DOHH2 (cell line): ENCODE data around the gene C4orf51.
"Not testable (repeated sequence)": the region's sequence is repeated elsewhere in the genome, so short reads cannot be mapped to it uniquely, and the experiment has no call there.

Experiments used
- H3F3A ChIP-seq: fragments of 200-600 bp; sonication (generic), shearing (Covaris generic); 2 replicates; pipeline ENCODE4 v1.6.0; 2016; ENCODE audit warnings: antibody characterized with exemption, mild to moderate bottlenecking; ENCODE audit not compliant: control insufficient read depth, insufficient read depth
- H3K27ac ChIP-seq: fragments of 200-600 bp; sonication (generic); 2 replicates; pipeline ENCODE4 v1.5.1; 2014; ENCODE audit warnings: low read depth, mild to moderate bottlenecking, low read length, moderate library complexity
- H3K27me3 ChIP-seq: fragments of 200-600 bp; sonication (generic); 2 replicates; pipeline ENCODE4 v1.6.1; 2014; ENCODE audit warnings: mild to moderate bottlenecking, low read length, mixed read lengths; ENCODE audit not compliant: control insufficient read depth
- H3K36me3 ChIP-seq: fragments of 200-600 bp; sonication (generic); 2 replicates; pipeline ENCODE4 v1.6.1; 2014; ENCODE audit warnings: mild to moderate bottlenecking, low read length, moderate library complexity, mixed read lengths; ENCODE audit not compliant: control insufficient read depth
- H3K4me1 ChIP-seq: fragments of 200-600 bp; sonication (generic); 2 replicates; pipeline ENCODE4 v1.6.1; 2014; ENCODE audit warnings: mild to moderate bottlenecking, low read length, mixed read lengths; ENCODE audit not compliant: control insufficient read depth
- H3K4me2 ChIP-seq: fragments of 200-600 bp; sonication (generic); 2 replicates; pipeline ENCODE4 v1.6.0; 2014; ENCODE audit warnings: mild to moderate bottlenecking, low read length, moderate library complexity
- H3K4me3 ChIP-seq: fragments of 200-600 bp; sonication (generic); 2 replicates; pipeline ENCODE4 v1.5.1; 2014; ENCODE audit warnings: mild to moderate bottlenecking, low read length, mixed read lengths
- H3K79me2 ChIP-seq: fragments of 200-600 bp; sonication (generic); 2 replicates; pipeline ENCODE4 v1.6.1; 2014; ENCODE audit warnings: mild to moderate bottlenecking, low read length, mixed read lengths; ENCODE audit not compliant: control insufficient read depth
- H3K9me2 ChIP-seq: fragments of 200-600 bp; sonication (generic); replicated peaks from 2 replicates; pipeline ENCODE4 v1.6.1; 2014; ENCODE audit warnings: mild to moderate bottlenecking, low read length, mixed read lengths; ENCODE audit not compliant: control insufficient read depth
- H3K9me3 ChIP-seq: fragments of 200-600 bp; sonication (generic); 2 replicates; pipeline ENCODE4 v1.6.1; 2014; ENCODE audit warnings: antibody characterized with exemption, low read length, mixed read lengths; ENCODE audit not compliant: control insufficient read depth, insufficient read depth
- H4K20me1 ChIP-seq: fragments of 200-600 bp; sonication (generic); 2 replicates; pipeline ENCODE4 v1.6.0; 2014; ENCODE audit warnings: low read depth, mild to moderate bottlenecking, antibody characterized with exemption, low read length, moderate library complexity; ENCODE audit not compliant: control insufficient read depth, insufficient read depth
- EZH2phosphoT487 ChIP-seq: fragments of 200-600 bp; sonication (generic); IDR thresholded peaks from 2 replicates; pipeline ENCODE4 v1.6.1; 2017; ENCODE audit warnings: borderline replicate concordance, mild to moderate bottlenecking, antibody characterized with exemption, low read length, moderate library complexity, mixed read lengths
- TF ChIP-seq, protein P1 (sequence below): fragments of 200-600 bp; sonication (generic); IDR thresholded peaks from one replicate; pipeline ENCODE4 v1.5.1; 2014; ENCODE audit warnings: antibody characterized with exemption, mild to moderate bottlenecking, low read depth, low read length; ENCODE audit not compliant: poor library complexity, severe bottlenecking

Gene C4orf51

DNA sequence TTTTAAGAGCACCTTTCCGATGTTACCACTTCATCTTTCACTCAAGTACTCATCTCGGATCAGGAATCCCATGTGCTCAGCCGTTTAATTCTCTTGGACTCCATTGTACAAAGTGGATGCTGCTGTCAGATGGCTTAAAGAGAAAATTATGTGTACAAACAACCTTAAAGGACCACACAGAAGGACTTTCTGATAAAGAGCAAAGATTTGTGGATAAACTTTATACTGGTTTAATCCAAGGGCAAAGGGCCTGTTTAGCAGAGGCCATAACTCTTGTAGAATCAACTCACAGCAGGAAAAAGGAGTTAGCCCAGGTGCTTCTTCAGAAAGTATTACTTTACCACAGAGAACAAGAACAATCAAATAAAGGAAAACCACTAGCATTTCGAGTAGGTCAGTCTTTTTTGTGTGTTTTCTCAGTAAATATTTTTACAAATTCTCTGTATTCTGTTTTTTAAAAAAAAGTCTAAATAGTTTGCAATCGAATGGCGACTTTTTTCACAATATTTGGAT, 40.7 kb upstream of the C4orf51 start:
- H3K27me3 ChIP-seq = no peaks in the 10 kb centered on the region
- H3K79me2 ChIP-seq = no peaks in the 10 kb centered on the region
- no peak overlapping the region for H3K4me3 ChIP-seq
- TF ChIP-seq, protein P1, sequence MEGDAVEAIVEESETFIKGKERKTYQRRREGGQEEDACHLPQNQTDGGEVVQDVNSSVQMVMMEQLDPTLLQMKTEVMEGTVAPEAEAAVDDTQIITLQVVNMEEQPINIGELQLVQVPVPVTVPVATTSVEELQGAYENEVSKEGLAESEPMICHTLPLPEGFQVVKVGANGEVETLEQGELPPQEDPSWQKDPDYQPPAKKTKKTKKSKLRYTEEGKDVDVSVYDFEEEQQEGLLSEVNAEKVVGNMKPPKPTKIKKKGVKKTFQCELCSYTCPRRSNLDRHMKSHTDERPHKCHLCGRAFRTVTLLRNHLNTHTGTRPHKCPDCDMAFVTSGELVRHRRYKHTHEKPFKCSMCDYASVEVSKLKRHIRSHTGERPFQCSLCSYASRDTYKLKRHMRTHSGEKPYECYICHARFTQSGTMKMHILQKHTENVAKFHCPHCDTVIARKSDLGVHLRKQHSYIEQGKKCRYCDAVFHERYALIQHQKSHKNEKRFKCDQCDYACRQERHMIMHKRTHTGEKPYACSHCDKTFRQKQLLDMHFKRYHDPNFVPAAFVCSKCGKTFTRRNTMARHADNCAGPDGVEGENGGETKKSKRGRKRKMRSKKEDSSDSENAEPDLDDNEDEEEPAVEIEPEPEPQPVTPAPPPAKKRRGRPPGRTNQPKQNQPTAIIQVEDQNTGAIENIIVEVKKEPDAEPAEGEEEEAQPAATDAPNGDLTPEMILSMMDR = no peak
- no peak for TF ChIP-seq EZH2phosphoT487
- H3F3A ChIP-seq = no peaks in the 10 kb centered on the region
- H3K9me2 ChIP-seq = no peaks in the 10 kb centered on the region
- no peaks in the 10 kb centered on the region for H3K9me3 ChIP-seq
- no peak overlapping the region for H3K4me2 ChIP-seq
- H3K27ac ChIP-seq = no peak overlapping the region
- H3K36me3 ChIP-seq = 0 out of 2 replicates have a peak, but pooled peaks cover 2% of the 10 kb centered on the region
- no peaks in the 10 kb centered on the region for H4K20me1 ChIP-seq
- H3K4me1 ChIP-seq = peaks cover 8% of the 10 kb centered on the region

DNA sequence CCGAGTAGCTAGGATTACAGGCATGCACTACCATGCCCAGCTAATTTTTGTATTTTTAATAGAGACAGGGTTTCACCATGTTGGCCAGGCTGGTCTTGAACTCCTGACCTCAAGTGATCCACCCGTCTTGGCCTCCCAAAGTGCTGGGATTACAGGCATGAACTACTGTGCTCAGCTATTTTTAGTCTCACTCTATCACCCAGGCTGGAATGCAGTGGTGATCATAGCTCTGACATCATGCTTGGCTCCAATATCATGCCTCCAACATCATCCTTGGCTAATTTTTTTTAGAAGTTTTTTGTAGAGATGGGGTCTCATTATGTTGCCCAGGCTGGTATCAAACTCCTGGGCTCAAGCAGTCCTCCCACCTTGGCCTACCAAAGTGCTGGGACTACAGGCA, 39.7 kb upstream of the C4orf51 start:
- H3K4me3 ChIP-seq, H3K27ac ChIP-seq, H3K4me2 ChIP-seq, H3K79me2 ChIP-seq, H4K20me1 ChIP-seq, H3K4me1 ChIP-seq, H3K9me2 ChIP-seq, H3K27me3 ChIP-seq, H3K9me3 ChIP-seq, H3K36me3 ChIP-seq, H3F3A ChIP-seq: not testable (repeated sequence)

DNA sequence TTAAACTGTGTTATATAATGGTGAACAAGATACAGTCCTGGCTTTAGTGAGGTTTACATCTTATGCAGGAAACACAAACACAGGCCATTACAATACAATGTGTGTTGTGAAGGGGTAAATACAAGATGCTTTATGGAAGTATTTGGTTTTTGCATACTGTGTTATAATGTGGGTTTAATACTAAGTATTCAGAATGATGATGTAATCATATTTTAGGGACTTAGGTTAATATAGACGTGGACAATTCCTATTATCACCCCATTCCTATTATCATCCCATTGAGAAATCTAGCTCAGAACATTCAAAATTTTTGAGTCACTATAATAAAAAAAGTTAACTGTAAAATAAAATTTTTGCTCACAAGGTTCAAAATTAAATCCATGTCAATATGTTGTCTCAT, 36.7 kb upstream of the C4orf51 start:
- Histone ChIP-seq H3K79me2 (no peaks in the 10 kb centered on the region), H3K36me3 (0 out of 2 replicates have a peak, but pooled peaks cover 2% of the 10 kb centered on the region), H3K4me1 (peaks cover 8% of the 10 kb centered on the region), H3K27ac (no peak overlapping the region), H4K20me1 (no peaks in the 10 kb centered on the region), H3K4me3 (no peak overlapping the region), H3F3A (no peaks in the 10 kb centered on the region), H3K4me2 (no peak overlapping the region), H3K9me2 (no peaks in the 10 kb centered on the region), H3K27me3 (no peaks in the 10 kb centered on the region), H3K9me3 (no peaks in the 10 kb centered on the region)
- TF ChIP-seq, protein P1 = no peak
- no peak for TF ChIP-seq EZH2phosphoT487

DNA sequence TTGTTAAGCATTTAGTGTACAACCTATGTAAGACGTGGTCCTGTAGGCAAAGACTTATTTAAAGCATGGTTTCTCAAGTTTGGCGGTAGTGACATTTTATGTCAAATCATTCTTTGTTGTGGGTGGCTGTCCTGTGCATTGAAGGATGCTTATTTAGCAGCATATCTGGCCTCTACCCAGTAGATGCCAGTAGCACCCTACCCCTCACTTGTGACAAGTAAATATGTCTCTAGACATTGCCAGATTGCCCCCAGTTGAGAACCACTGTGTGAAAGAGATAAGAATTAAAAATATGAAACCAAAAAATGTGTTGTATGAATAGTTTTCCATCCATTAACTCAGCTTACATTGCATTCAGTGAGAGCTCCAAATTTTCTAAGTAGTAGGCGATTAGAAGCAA, 35.2 kb upstream of the C4orf51 start:
- Histone ChIP-seq H3K79me2 (no peaks in the 10 kb centered on the region), H3F3A (no peaks in the 10 kb centered on the region), H4K20me1 (no peaks in the 10 kb centered on the region), H3K4me2 (no peak overlapping the region), H3K27ac (no peak overlapping the region), H3K9me2 (no peaks in the 10 kb centered on the region), H3K4me3 (no peak overlapping the region), H3K27me3 (no peaks in the 10 kb centered on the region), H3K4me1 (peaks cover 8% of the 10 kb centered on the region), H3K9me3 (no peaks in the 10 kb centered on the region), H3K36me3 (no peaks in the 10 kb centered on the region)
- no peak for TF ChIP-seq EZH2phosphoT487
- TF ChIP-seq, protein P1 = no peak
